HEK293T (cell line): ENCODE data around the gene RCAN3.

Experiments
- CTCF ChIA-PET: fragments of 350-600 bp; formaldehyde crosslinking; extraction: SDS; loops from one replicate; lab custom pipeline; 2021; ENCODE audit warnings: antibody characterized with exemption, inconsistent platforms; lab: Yijun Ruan, JAX
- POLR2A ChIA-PET: fragments of 350-600 bp; formaldehyde crosslinking; extraction: SDS; loops from one replicate; lab custom pipeline; 2020; ENCODE audit warnings: antibody characterized with exemption, inconsistent platforms; lab: Yijun Ruan, JAX
- DNase-seq: peaks from one replicate; pipeline ENCODE4 v3.0.0; 2012; ENCODE audit warnings: mixed read lengths; ENCODE audit errors: extremely low spot score
- ARNT ChIP-seq: fragments of 450-650 bp; IDR thresholded peaks from 2 replicates; pipeline ENCODE4 v1.6.1; 2017; ENCODE audit warnings: mild to moderate bottlenecking
- BHLHE40 ChIP-seq: fragments of 450-650 bp; IDR thresholded peaks from 2 replicates; pipeline ENCODE4 v1.6.1; 2016; ENCODE audit warnings: mild to moderate bottlenecking, moderate library complexity, borderline replicate concordance
- CTBP1 ChIP-seq: fragments of 450-650 bp; IDR thresholded peaks from 2 replicates; pipeline ENCODE4 v1.6.1; 2016; ENCODE audit warnings: borderline replicate concordance
- ELF4 ChIP-seq: fragments of 450-650 bp; IDR thresholded peaks from 2 replicates; pipeline ENCODE4 v1.6.1; 2017; ENCODE audit warnings: antibody characterized with exemption
- FOXA1 ChIP-seq: fragments of 450-650 bp; IDR thresholded peaks from 2 replicates; pipeline ENCODE4 v1.6.1; 2016; ENCODE audit warnings: mild to moderate bottlenecking
- FOXK2 ChIP-seq: fragments of 450-650 bp; IDR thresholded peaks from 2 replicates; pipeline ENCODE4 v1.6.1; 2016; ENCODE audit warnings: mild to moderate bottlenecking
- FOXM1 ChIP-seq: fragments of 450-650 bp; IDR thresholded peaks from 2 replicates; pipeline ENCODE4 v1.6.1; 2017; ENCODE audit warnings: mild to moderate bottlenecking, borderline replicate concordance
- HDGF ChIP-seq: fragments of 450-650 bp; IDR thresholded peaks from 2 replicates; pipeline ENCODE4 v1.6.1; 2017; ENCODE audit warnings: antibody characterized with exemption, borderline replicate concordance
- L3MBTL2 ChIP-seq: fragments of 450-650 bp; conservative IDR thresholded peaks from 2 replicates; pipeline ENCODE4 v1.6.1; 2016; ENCODE audit warnings: mild to moderate bottlenecking
- LEF1 ChIP-seq: fragments of 450-650 bp; IDR thresholded peaks from 2 replicates; pipeline ENCODE4 v1.6.1; 2017; ENCODE audit warnings: mild to moderate bottlenecking, borderline replicate concordance
- NFRKB ChIP-seq: fragments of 450-650 bp; IDR thresholded peaks from 2 replicates; pipeline ENCODE4 v1.6.1; 2016; ENCODE audit warnings: mild to moderate bottlenecking, moderate library complexity
- SP1 ChIP-seq: fragments of 450-650 bp; IDR thresholded peaks from 2 replicates; pipeline ENCODE4 v1.6.1; 2017
- SUZ12 ChIP-seq: fragments of 450-650 bp; IDR thresholded peaks from 2 replicates; pipeline ENCODE4 v1.6.1; 2016; ENCODE audit warnings: mild to moderate bottlenecking
- TARDBP ChIP-seq: fragments of 450-650 bp; IDR thresholded peaks from 2 replicates; pipeline ENCODE4 v1.6.1; 2016
- ZNF384 ChIP-seq: fragments of 450-650 bp; IDR thresholded peaks from 2 replicates; pipeline ENCODE4 v1.6.1; 2016
- TF ChIP-seq, protein P1 (sequence below): fragments of 450-650 bp; IDR thresholded peaks from 2 replicates; pipeline ENCODE4 v1.6.1; 2016

Gene RCAN3

DNA sequence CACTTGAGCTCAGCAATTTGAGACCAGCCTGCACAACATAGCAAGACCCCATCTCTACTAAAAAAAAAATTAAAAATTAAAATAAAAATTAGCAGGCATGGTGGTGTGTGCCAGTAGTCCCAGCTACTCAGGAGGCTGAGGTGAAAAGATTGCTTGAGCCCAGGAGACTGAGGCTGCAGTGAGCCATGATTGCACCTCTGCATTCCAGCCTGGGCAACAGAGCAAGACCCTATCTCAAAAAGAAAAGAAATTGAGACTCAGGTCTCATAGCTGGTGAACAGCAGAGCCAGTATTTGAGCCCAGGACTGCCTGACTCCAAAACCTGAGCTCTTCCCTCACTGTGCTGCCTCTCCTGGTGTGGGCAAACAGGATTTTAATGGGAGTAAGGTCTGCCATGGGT lies 28.4 kb upstream of the RCAN3 start:
- POLR2A ChIA-PET = no interaction called here
- CTCF ChIA-PET = no interaction called here
- no peak for DNase-seq
- no peak for TF ChIP-seq LEF1
- no peak for TF ChIP-seq NFRKB
- TF ChIP-seq CTBP1 = no peak
- no peak for TF ChIP-seq FOXK2
- no peak for TF ChIP-seq FOXM1
- no peak for TF ChIP-seq L3MBTL2
- TF ChIP-seq SP1 = no peak
- TF ChIP-seq ZNF384 = no peak
- TF ChIP-seq ARNT = no peak
- TF ChIP-seq TARDBP = no peak
- no peak for TF ChIP-seq HDGF
- TF ChIP-seq SUZ12 = no peak
- no peak for TF ChIP-seq FOXA1
- TF ChIP-seq BHLHE40 = no peak
- TF ChIP-seq ELF4 = no peak
- TF ChIP-seq, protein P1, sequence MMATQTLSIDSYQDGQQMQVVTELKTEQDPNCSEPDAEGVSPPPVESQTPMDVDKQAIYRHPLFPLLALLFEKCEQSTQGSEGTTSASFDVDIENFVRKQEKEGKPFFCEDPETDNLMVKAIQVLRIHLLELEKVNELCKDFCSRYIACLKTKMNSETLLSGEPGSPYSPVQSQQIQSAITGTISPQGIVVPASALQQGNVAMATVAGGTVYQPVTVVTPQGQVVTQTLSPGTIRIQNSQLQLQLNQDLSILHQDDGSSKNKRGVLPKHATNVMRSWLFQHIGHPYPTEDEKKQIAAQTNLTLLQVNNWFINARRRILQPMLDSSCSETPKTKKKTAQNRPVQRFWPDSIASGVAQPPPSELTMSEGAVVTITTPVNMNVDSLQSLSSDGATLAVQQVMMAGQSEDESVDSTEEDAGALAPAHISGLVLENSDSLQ = no peak

DNA sequence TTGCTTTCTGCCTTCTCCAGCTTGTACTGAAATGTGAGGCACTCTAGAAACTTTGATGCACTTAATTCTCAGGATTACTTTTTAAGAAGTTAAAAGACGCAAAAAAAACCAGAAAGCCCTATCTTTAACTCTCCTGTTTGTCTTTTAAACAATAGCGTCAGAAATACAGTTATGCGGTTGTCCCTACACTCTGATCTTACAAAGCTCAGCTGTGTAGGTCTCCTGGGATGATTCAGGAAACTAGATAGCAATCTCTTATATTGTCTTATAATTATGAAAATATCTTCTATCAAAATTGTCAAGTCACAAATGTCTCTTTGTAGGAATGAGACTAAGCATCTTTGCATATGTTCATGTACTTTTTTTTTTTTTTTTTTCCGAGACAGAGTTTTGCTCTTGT lies 26.9 kb upstream of the RCAN3 start:
- CTCF ChIA-PET = no interaction called here
- POLR2A ChIA-PET = no interaction called here
- DNase-seq = no peak
- TF ChIP-seq, protein P1 = no peak
- TF ChIP-seq FOXK2 (no peak), TARDBP (no peak), SUZ12 (no peak), LEF1 (no peak), NFRKB (no peak), HDGF (no peak), ELF4 (no peak), CTBP1 (no peak), L3MBTL2 (no peak), FOXA1 (no peak), FOXM1 (no peak), BHLHE40 (no peak), SP1 (no peak), ZNF384 (no peak), ARNT (no peak)

GRCh38 chr1:24476571-24476970 lies 26.1 kb upstream of the RCAN3 start:
- ChIA-PET CTCF (no interaction called here), POLR2A (no interaction called here)
- TF ChIP-seq BHLHE40 (no peak), SUZ12 (no peak), SP1 (no peak), TARDBP (no peak), ARNT (no peak), ELF4 (no peak), FOXK2 (no peak), HDGF (no peak)
- TF ChIP-seq, protein P1 = no peak
- no peak for DNase-seq

- DNase-seq = no peak
- no peak for TF ChIP-seq SUZ12
- TF ChIP-seq FOXM1 = no peak
- no peak for TF ChIP-seq FOXA1
- no peak for TF ChIP-seq ARNT
- TF ChIP-seq CTBP1 = no peak
- TF ChIP-seq FOXK2 = no peak
- TF ChIP-seq ZNF384 = no peak
- TF ChIP-seq HDGF = no peak
- TF ChIP-seq ELF4 = no peak
- no peak for TF ChIP-seq BHLHE40
- no peak for TF ChIP-seq SP1
- TF ChIP-seq, protein P1 = no peak
- no peak for TF ChIP-seq NFRKB
- no peak for TF ChIP-seq L3MBTL2
- TF ChIP-seq TARDBP = no peak
- no peak for TF ChIP-seq LEF1
- ChIA-PET POLR2A (no interaction called here), CTCF (interaction anchor here (0.7 kb wide), 1 partner anchor 13 kb away, joined by 3 read pairs; no protein-coding TSS in a partner anchor)
Measured at GRCh38 chr1:24477309-24477708, 25.3 kb upstream of the RCAN3 start.

DNA sequence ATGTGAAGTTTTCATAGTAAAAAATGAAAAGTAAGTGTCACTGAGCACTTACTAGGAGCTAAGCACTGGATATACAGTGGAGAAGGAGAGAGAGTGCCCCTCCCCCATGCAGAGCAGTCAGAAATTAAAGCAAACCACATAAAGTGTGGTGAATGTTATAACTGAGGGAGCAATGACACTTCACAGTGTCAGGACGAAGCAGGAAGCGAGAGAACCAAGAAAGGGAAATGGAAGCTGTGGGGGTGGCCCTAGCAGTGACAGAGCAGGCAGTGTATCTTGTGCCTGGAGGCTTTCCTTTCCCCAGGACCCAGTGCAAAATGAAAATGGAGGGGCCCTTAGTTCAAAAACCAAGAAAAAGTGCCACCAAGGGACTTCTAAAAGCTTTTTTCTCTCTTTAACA lies 21.5 kb upstream of the RCAN3 start:
- POLR2A ChIA-PET = interaction anchor here (1.2 to 1.3 kb wide), 2 partner anchors 20 to 21 kb away, joined by 3 to 4 read pairs; partner anchors contain the start of gene RCAN3
- no peak for DNase-seq
- TF ChIP-seq SP1 = no peak
- TF ChIP-seq BHLHE40 = no peak
- TF ChIP-seq LEF1 = no peak
- TF ChIP-seq TARDBP = no peak
- no peak for TF ChIP-seq HDGF
- no peak for TF ChIP-seq SUZ12
- TF ChIP-seq FOXK2 = no peak
- TF ChIP-seq ARNT = no peak
- TF ChIP-seq, protein P1 = no peak
- no peak for TF ChIP-seq NFRKB
- TF ChIP-seq L3MBTL2 = no peak
- no peak for TF ChIP-seq FOXA1
- TF ChIP-seq ZNF384 = no peak
- no peak for TF ChIP-seq CTBP1
- no peak for TF ChIP-seq FOXM1
- no peak for TF ChIP-seq ELF4
- CTCF ChIA-PET = no interaction called here
